GM23338 (cell line): Measurements from ENCODE around the gene TUBB1. TPM values are rescaled to one million over a fixed set of nuclear protein-coding genes. Genes with fewer than 3 reads are reported as not detected.
A peak's percentile ranks its signal among the peaks of the same experiment; 100 is the strongest.

Source experiments
- ATAC-seq: fragments of 200-7000 bp; cut with Tn5 transposase; 3 replicates; pipeline ENCODE4 v1.9.1; 2020
- DNase-seq: peaks from one replicate; pipeline ENCODE4 v3.0.0-alpha.2; 2015; ENCODE audit warnings: low spot score
- H2AFZ ChIP-seq: fragments of 200-600 bp; sonication (generic); 2 replicates; pipeline ENCODE4 v1.8.0; 2016; ENCODE audit warnings: antibody characterized with exemption, mild to moderate bottlenecking, moderate library complexity
- H3F3A ChIP-seq: fragments of 200-600 bp; sonication (generic); replicated peaks from 2 replicates; pipeline ENCODE4 v1.8.0; 2017; ENCODE audit warnings: antibody characterized with exemption, mixed run types, low read depth
- H3K27ac ChIP-seq: fragments of 200-600 bp; sonication (generic); 2 replicates; pipeline ENCODE4 v1.6.1; 2016; ENCODE audit warnings: low read depth
- H3K27me3 ChIP-seq: fragments of 200-600 bp; sonication (generic); 2 replicates; pipeline ENCODE4 v1.8.0; 2016; ENCODE audit warnings: mild to moderate bottlenecking, mixed run types, moderate library complexity; ENCODE audit not compliant: insufficient read depth
- H3K36me3 ChIP-seq: fragments of 200-600 bp; sonication (generic); 2 replicates; pipeline ENCODE4 v1.8.0; 2016; ENCODE audit warnings: mild to moderate bottlenecking; ENCODE audit not compliant: insufficient read depth
- H3K4me1 ChIP-seq: fragments of 200-600 bp; sonication (generic); 2 replicates; pipeline ENCODE4 v1.8.0; 2016; ENCODE audit warnings: mild to moderate bottlenecking, moderate library complexity; ENCODE audit not compliant: insufficient read depth
- H3K4me2 ChIP-seq: fragments of 200-600 bp; sonication (generic); 2 replicates; pipeline ENCODE4 v1.7.1; 2017; ENCODE audit warnings: mixed run types
- H3K4me3 ChIP-seq: fragments of 200-600 bp; sonication (generic); 2 replicates; pipeline ENCODE4 v1.6.1; 2016; ENCODE audit warnings: mixed run types
- H3K79me2 ChIP-seq: fragments of 200-600 bp; sonication (generic); replicated peaks from 2 replicates; pipeline ENCODE4 v1.8.0; 2017; ENCODE audit warnings: mild to moderate bottlenecking; ENCODE audit not compliant: insufficient read depth
- H3K9me2 ChIP-seq: fragments of 200-600 bp; sonication (generic); 2 replicates; pipeline ENCODE4 v1.8.0; 2017; ENCODE audit not compliant: insufficient read depth
- H4K20me1 ChIP-seq: fragments of 200-600 bp; sonication (generic); replicated peaks from 2 replicates; pipeline ENCODE4 v1.8.0; 2017; ENCODE audit warnings: mild to moderate bottlenecking; ENCODE audit not compliant: insufficient read depth
- H3K27ac Mint-ChIP-seq: 2 replicates; pipeline ENCODE4 v1.8.0; 2020; ENCODE audit warnings: inconsistent platforms, mild to moderate bottlenecking, moderate library complexity, mixed read lengths
- H3K27me3 Mint-ChIP-seq: 3 replicates; pipeline ENCODE4 v1.8.0; 2022; ENCODE audit warnings: low read depth, mild to moderate bottlenecking, moderate library complexity, mixed read lengths, inconsistent platforms; ENCODE audit not compliant: insufficient read depth, poor library complexity
- H3K36me3 Mint-ChIP-seq: 3 replicates; pipeline ENCODE4 v1.8.0; 2021; ENCODE audit warnings: low read depth, mild to moderate bottlenecking, inconsistent platforms, moderate library complexity, mixed read lengths
- H3K4me1 Mint-ChIP-seq: 3 replicates; pipeline ENCODE4 v1.8.0; 2020; ENCODE audit warnings: mild to moderate bottlenecking, inconsistent platforms, mixed read lengths
- H3K4me3 Mint-ChIP-seq: 3 replicates; pipeline ENCODE4 v1.8.0; 2021; ENCODE audit warnings: moderate library complexity, mild to moderate bottlenecking, inconsistent platforms, mixed read lengths
- H3K9me3 Mint-ChIP-seq: 3 replicates; pipeline ENCODE4 v1.8.0; 2020; ENCODE audit warnings: moderate library complexity, mild to moderate bottlenecking, inconsistent platforms, mixed read lengths
- CTCF ChIP-seq, 2 experiments: fragments of 200-600 bp in 1 of 2; sonication (generic) in 1 of 2; conservative IDR thresholded peaks; 2 replicates each; pipeline versions ENCODE4 v1.5.1 to v1.6.1; 2016 to 2017; ENCODE audit warnings: antibody characterized with exemption in 2 of 2, low read depth in 2 of 2, mild to moderate bottlenecking in 2 of 2, moderate library complexity in 1 of 2
- ETS1 ChIP-seq: IDR thresholded peaks from 2 replicates; pipeline ENCODE4 v1.6.1; 2016; ENCODE audit warnings: antibody characterized with exemption
- EZH2 ChIP-seq: fragments of 200-600 bp; sonication (generic); IDR thresholded peaks from one replicate; pipeline ENCODE4 v1.8.0; 2017; ENCODE audit warnings: antibody characterized with exemption, mild to moderate bottlenecking, low read depth; ENCODE audit not compliant: unreplicated experiment
- EZH2phosphoT487 ChIP-seq: fragments of 200-600 bp; sonication (generic); IDR thresholded peaks from one replicate; pipeline ENCODE4 v1.8.1; 2018; ENCODE audit warnings: antibody characterized with exemption; ENCODE audit not compliant: unreplicated experiment
- NANOG ChIP-seq: IDR thresholded peaks from 2 replicates; pipeline ENCODE4 v1.6.1; 2016; ENCODE audit warnings: antibody characterized with exemption, borderline replicate concordance
- POLR2AphosphoS5 ChIP-seq: IDR thresholded peaks from 2 replicates; pipeline ENCODE4 v1.6.1; 2016; ENCODE audit warnings: antibody characterized with exemption, low read depth
- REST ChIP-seq: IDR thresholded peaks from one replicate; pipeline ENCODE4 v1.6.1; 2018; ENCODE audit warnings: antibody characterized with exemption; ENCODE audit not compliant: unreplicated experiment
- STAT1 ChIP-seq: IDR thresholded peaks from one replicate; pipeline ENCODE4 v1.6.1; 2016; ENCODE audit warnings: antibody characterized with exemption; ENCODE audit not compliant: unreplicated experiment
- ZNF331 ChIP-seq: fragments of 250-450 bp; sonication (Bioruptor Pico); IDR thresholded peaks from 2 replicates; pipeline ENCODE4 v1.5.0; 2020; ENCODE audit warnings: low read depth, mild to moderate bottlenecking, moderate library complexity
- ZNF462 ChIP-seq: fragments of 250-450 bp; sonication (Bioruptor Pico); IDR thresholded peaks from 2 replicates; pipeline ENCODE4 v1.5.0; 2020; ENCODE audit warnings: mild to moderate bottlenecking, moderate library complexity
- polyA plus RNA-seq: library from polyadenylated mRNA; unstranded; fragments of >200 nt; fragmentation: Nextera tagmentation; extraction: Ambion mirVana; gene quantifications from 2 replicates; pipeline ENCODE4 v1.2.1, GENCODE V29; 2016
- total RNA-seq: library from RNA; depleted of rRNA; stranded (reverse); fragments of >200 nt; shearing (Covaris generic); gene quantifications from 2 replicates; pipeline ENCODE4 v1.2.3, GENCODE V29; 2014

The TUBB1 gene
- total and polyA plus RNA-seq, 2 experiments from 2014 or later, result not detected

GRCh38 chr20:59032713-59033059 lies 13.5 kb downstream of the TUBB1 start (continued):
- no peak for TF ChIP-seq REST
- no peak for TF ChIP-seq ZNF331 (CRISPR knock-in tag)
- TF ChIP-seq EZH2phosphoT487, result no peak
- TF ChIP-seq ETS1, result no peak

GRCh38 chr20:59033093-59033492 lies 13.9 kb downstream of the TUBB1 start:
- Histone ChIP-seq H3K4me1 (peaks cover 19% of the 10 kb centered on the region), H3K27ac (no peak overlapping the region), H3K4me3 (peak overlapping the region; percentile 90), H3K9me2 (no peaks in the 10 kb centered on the region), H4K20me1 (peaks cover 31% of the 10 kb centered on the region), H3K27me3 (0 out of 2 replicates have a peak, but pooled peaks cover 4% of the 10 kb centered on the region), H3F3A (0 out of 2 replicates have a peak, but pooled peaks cover 3% of the 10 kb centered on the region), H3K36me3 (peaks cover 50% of the 10 kb centered on the region), H3K79me2 (peaks cover 47% of the 10 kb centered on the region), H2AFZ (no peak overlapping the region), H3K4me2 (peak overlapping the region; percentile 72)
- DNase-seq, result no peak
- Mint-ChIP-seq H3K36me3 (peaks cover 74% of the 10 kb centered on the region), H3K27ac (no peak overlapping the region), H3K9me3 (no peaks in the 10 kb centered on the region), H3K4me3 (peak overlapping the region; percentile 93), H3K27me3 (peaks cover 15% of the 10 kb centered on the region), H3K4me1 (peaks cover 13% of the 10 kb centered on the region; the same call in 2 of the 3 replicates)
- no peak for ATAC-seq
- TF ChIP-seq STAT1, result no peak
- no peak for TF ChIP-seq ZNF462
- TF ChIP-seq POLR2AphosphoS5, result no peak
- TF ChIP-seq EZH2phosphoT487, result no peak
- no peak for TF ChIP-seq ETS1
- no peak for TF ChIP-seq NANOG
- TF ChIP-seq EZH2, result no peak
- TF ChIP-seq ZNF331 (CRISPR knock-in tag), result no peak
- no peak for TF ChIP-seq CTCF (conservative IDR thresholded peaks at IDR 0.05; ENCODE audit: low read depth in 2 of 2)
